ENCODE measurements around the gene MED6.

Gene MED6

DNA sequence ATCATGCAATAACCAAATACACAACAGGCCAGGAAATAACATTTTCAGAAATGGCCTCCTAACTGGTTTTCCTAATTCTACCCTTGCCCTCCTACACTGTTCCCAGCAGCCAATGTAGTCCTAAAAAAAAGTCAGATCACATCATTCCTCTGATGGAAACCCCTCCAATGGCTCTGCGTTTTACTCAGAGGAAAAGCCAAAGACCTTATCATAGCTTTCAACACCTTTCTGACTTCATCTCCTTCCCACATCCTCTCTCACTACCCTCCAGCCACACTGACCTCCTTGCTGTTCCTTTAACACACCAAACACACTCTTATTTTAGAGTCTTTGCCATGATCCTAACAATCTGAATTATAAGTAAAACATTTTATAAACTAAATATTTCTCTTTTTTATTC, 1.1 kb downstream of the MED6 start:
- no peak for DNase-seq (ENCODE audit: low read depth in 2 of 2)

DNA sequence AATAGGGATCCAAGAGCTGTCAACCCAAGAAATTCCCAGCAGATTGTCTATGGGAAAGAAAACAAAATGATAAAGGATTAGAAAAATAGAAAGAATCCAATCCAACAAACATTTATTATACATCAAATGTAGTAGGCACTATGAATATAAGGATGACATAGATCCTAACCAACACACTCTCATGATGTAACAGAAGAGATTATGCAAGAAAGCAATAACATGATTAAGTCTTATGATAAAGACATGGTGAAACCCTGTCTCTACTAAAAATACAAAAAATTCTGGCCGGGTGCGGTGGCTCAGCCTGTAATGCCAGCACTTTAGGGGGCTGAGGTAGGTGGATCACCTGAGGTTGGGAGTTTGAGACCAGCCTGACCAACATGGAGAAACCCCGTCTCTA, 2.7 kb downstream of the MED6 start:
- no peak for DNase-seq (ENCODE audit: low read depth in 2 of 2)

DNA sequence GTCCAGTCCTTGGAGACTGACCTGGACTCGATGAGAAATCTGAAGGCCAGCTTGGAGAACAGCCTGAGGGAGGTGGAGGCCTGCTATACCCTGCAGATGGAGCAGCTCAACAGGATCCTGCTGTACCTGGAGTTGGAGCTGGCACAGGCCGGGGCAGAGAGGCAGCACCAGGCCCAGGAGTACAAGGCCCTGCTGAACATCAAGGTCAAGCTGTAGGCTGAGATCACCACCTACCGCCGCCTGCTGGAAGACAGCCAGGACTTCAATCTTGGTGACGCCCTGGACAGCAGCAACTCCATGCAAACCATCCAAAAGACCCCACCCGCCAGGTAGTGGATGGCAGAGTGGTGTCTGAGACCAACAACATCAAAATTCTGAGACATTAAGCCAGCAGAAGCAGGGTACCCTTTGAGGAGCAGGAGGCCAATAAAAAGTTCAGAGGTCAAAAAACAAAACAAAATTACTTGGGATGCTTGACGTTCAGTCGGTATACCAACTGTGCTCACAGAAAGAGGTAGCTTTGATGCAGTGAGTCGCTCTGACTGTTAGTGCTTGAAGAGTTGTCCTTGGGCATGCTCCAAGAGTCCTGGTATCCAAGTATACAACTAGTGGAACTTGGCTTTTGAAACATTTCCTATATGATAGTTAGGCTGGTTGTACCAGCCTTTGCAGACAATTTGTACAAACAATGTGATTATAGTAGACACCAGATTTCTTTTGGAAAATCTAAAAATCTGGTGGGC, 4.8 kb downstream of the MED6 start:
- no peak for DNase-seq (ENCODE audit: low read depth in 2 of 2)

DNA sequence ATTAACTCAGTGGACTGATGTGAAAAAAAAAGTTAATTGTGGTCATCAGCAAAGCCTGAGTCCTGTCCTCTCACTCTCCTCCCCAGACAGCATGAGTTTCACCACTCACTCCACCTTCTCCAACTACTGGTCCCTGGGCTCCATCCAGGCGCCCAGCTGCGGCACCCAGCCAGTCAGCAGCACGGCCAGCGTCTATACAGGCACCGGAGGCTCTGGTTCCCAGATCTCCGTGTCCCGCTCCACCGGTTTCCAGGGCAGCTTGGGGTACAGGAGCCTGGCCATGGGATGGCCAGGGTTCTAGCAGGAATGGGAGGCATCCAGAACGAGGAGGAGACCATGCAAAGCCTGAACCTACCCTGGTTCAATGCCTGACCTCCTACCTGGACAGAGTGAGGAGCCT, 6.0 kb downstream of the MED6 start:
- no peak for DNase-seq (ENCODE audit: low read depth in 2 of 2)

DNA sequence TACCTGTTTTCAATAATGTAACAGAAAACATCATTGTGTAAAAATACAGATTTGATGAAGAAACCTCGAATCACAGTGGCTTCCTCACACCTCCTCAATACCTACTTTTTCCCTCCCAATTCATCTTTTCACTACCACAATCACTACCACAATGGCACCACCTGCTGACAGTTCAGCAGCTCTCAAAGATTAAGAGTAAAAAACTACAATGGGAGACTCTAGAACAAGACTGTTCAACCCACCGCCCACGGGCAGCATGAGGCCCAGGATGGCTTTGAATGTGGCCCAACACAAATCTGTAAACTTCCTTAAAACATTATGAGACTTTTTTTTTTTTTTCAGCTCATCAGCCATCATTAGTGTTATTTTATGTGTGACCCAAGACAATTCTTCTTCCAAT, 15.2 kb downstream of the MED6 start:
- DNase-seq (ENCODE audit: low read depth in 2 of 2): no peak

DNA sequence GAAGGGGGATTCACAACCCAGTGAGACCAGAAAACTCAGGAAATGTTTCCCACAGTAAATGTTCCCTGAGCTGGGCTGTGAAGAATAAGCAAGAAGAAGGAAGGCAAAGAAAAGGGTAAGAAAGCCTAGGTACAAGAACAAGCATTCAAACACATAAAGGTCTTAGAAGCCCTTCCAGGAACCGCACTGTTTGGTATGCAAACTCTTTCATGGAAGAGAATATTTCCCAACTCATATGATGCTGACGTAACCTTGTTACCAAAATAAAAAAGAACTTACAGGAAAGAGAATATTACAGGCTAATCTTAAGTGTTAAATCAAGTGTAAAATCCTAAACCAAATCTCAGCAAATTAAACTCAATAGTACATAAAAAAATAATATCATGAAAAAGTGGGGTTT, 23.6 kb downstream of the MED6 start:
- DNase-seq (ENCODE audit: low read depth in 2 of 2): no peak

DNA sequence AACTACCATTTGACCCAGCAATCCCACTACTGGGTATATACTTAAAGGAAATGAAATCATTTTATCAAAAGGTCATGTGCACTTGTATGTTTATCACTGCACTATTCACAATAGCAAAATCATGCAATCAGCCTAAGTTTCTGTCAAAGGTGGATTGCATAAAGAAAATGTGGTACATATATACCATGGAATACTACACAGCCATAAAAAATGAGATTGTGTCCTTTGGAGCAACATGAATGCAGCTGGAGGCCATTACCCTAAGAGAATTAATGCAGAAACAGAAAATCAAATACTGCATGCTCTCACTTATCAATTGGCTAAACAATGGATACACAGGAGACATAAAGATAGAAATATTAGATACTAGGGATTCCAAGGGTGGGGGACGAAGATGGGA, 27.4 kb downstream of the MED6 start:
- DNase-seq (ENCODE audit: low read depth in 2 of 2): no peak

DNA sequence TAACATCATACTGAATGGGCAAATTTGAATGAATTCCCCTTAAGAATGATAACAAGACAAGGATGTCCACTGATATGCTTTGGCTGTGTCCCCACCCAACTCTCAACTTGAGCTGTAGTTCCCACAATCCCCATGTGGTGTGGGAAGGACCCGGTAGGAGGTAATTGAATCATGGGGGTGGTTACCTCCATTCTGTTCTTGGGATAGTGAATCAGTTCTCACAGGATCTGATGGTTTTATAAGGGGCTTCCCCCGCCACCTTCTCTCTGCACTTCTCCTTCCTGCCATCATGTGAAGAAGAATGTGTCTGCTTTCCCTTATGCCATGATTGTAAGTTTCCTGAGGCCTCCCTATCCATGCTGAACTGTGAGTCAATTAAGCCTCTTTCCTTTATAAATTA, 29.3 kb downstream of the MED6 start:
- no peak for DNase-seq (ENCODE audit: low read depth in 2 of 2)

DNA sequence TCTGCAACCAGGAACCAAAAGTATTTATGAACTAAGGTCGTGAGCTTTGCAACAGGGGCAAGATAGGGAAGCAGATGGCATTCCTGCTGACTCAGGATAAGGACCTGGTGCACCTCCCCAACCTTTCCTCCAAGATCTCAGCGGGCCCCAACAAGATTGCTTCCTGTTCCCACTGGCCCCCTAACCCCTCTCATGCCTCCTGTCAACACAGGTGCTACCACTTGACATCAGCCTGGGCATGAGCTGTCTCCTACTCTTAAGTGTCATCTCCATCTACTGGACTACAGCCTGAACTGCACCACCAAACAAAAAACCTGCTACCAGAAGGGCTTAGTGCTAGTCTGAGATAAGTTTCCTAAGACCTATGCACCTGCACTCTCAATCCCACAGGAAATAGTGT, 32.7 kb downstream of the MED6 start:
- no peak for DNase-seq (ENCODE audit: low read depth in 2 of 2)

DNA sequence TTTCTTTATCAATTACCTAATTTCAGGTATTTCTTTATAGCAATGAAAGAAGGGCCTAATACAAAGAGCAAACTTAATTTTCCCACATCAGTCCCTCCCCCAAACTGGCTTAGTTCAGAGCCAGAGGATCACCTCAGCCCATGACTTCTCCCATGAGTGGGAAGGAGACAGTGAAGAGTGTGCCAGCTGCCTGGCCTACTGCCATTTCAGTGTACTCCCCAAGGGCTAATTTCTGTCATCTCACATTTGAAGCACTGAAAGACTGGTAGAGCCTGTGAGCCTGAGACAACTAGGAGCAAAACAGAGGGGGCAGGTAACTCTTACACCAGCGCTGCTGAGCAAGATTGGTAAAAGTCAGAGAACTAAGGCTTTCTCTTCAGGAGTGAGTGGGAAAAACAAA, 36.6 kb downstream of the MED6 start:
- no peak for DNase-seq (ENCODE audit: low read depth in 2 of 2)

DNA sequence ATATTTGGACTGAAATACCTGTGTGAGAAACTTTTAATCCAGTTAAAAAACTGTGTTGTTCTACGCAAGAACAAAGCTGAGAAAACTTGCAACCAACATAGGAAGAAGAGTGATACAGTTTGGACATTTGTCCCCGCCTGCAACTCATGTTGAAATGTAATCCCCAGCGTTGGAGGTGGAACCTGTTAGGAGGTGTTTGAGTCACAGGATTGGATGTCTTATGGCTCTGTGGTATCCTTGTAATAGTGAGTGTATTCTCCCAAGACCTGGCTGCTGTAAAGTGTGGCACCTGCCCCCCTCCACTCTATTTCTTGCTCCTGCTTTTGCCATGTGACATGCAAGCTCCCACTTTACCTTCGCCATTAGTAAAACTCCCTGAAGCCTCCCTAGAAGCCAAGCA, 37.0 kb downstream of the MED6 start:
- no peak for DNase-seq (ENCODE audit: low read depth in 2 of 2)

DNA sequence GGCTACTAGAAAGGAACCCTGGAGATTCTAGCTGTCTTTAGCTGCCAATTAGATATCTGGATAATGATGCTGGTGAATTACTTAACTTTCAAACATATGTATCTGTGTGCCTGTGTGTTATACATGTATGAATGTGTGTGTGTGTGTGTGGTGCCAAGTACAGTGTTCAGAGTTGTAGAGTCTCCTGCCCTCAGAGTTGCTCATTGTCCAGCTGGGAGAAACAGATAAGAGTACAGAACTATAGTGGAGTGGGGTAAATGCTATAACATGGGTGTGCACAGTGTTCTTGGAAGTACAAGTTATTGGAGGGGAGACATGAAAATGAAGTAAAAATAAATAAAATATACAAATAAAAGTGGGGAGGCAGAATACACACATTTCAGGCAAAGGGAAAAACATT, 42.1 kb downstream of the MED6 start:
- no peak for DNase-seq (ENCODE audit: low read depth in 2 of 2)

DNA sequence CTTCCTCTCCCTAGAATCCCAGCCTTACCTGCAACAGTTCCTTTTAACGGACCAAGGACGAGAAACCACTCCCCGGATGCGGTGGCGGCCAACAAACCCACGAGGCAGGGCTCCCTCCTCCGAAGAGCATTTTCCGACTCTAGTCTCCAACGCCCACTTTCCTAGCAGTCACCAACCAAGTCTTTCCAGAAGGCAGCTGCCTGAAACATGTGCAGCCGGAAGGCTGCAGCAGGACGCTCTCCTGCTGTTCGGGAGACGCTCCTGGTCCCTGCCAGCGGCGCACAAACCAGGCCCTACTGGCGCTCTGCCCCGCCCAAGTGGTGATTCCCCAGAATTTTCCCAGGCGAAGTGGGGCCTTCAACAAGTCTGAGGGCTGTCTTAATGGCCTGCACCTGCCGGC, 44.6 kb downstream of the MED6 start:
- no peak for DNase-seq (ENCODE audit: low read depth in 2 of 2)

DNA sequence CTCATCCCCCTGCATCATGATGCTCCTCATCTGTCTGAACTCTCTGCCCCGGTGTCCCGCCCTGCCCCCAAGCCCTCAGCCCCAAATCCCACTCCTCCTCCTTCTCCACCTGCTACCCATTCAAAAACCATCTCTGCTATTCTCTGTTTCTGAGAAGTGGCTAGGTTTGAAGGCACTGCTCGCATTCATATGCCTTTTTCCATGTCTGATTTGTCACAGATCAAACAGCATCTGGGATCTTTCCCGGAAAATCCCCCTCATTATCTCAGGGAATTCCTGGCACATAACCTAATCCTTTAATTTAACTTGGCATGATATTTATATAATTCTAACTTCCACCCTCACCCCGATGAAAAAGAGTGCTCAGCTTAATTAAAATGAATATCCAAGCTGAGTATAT, 62.4 kb downstream of the MED6 start:
- no peak for DNase-seq (ENCODE audit: low read depth in 2 of 2)

DNA sequence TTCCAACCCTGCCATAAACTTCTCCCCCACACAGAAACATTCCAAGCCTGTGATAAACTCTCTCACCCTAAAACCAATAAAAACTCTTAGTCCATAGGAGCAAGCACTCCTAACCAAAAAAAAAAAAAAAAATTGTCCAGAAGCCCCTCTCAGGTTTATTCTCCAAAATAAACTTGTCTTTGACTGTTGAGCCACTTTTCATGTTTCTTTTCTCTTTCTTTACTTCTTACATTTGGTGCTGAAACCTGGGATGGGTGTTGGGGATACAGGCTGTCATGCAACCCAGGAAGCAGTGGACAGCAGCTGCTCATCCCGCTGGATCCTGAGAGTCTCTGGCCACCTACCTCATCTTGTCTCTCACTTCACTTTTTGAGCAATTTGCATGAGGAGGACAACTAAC, 63.6 kb downstream of the MED6 start:
- no peak for DNase-seq (ENCODE audit: low read depth in 2 of 2)

DNA sequence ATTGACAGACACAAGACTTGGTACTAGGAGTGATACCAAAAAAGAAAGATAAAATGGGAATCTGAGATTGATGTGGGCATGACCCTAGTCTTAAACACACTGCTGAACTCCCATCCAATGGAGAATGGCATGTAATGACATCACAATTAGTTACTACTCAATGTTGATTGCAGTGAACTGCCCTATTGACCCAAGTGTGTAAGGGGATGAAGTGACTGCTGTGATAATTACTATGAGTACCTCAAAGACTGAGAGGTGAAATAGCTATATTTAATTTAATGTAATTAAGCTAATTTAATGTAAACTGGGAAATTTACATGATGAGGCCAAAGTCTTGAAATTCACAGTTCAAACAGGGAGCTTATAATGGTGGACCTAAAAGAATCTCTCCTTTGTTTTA, 65.6 kb downstream of the MED6 start, which contains the start of gene ADAM20:
ADAM20 (minus strand) TSS at position 101 of the 400 bp plus-strand sequence. CDS start 10,247 bp downstream, outside the sequence.
- DNase-seq (ENCODE audit: low read depth in 2 of 2): no peak
